NB4 (cell line): ENCODE data around the gene FAM83E.
A peak's percentile ranks its signal among the peaks of the same experiment; 100 is the strongest.

ENCODE experiments used
- DNase-seq: peaks from one replicate; pipeline ENCODE4 v3.0.0; 2010; ENCODE audit warnings: low read depth
- H3K4me3 ChIP-seq: one replicate; pipeline ENCODE4 v1.5.1; 2011; ENCODE audit warnings: mild to moderate bottlenecking, low read depth, low read length, moderate library complexity
- CTCF ChIP-seq: IDR thresholded peaks from one replicate; pipeline ENCODE4 v1.5.1; 2012; ENCODE audit warnings: low read depth, low read length
- MAX ChIP-seq: IDR thresholded peaks from 2 replicates; pipeline ENCODE4 v1.6.1; 2011; ENCODE audit warnings: low read depth, low read length
- MYC ChIP-seq: IDR thresholded peaks from 2 replicates; pipeline ENCODE4 v1.6.1; 2011; ENCODE audit warnings: low read depth, low read length
- POLR2A ChIP-seq: IDR thresholded peaks from 2 replicates; pipeline ENCODE4 v1.6.1; 2011; ENCODE audit warnings: mild to moderate bottlenecking; ENCODE audit not compliant: insufficient read length; ENCODE audit errors: extremely low read depth

FAM83E gene

GRCh38 chr19:48618278-48618915 lies 3.5 kb upstream of the FAM83E start:
- peak overlapping the region; percentile 68 for H3K4me3 ChIP-seq
- DNase-seq, result no peak
- no peak for TF ChIP-seq CTCF
- no peak for TF ChIP-seq POLR2A
- no peak for TF ChIP-seq MYC
- no peak for TF ChIP-seq MAX

- TF ChIP-seq POLR2A (no peak), CTCF (peak; percentile 1)
- no peak for DNase-seq
- H3K4me3 ChIP-seq, result peak overlapping the region; percentile 68
These were observed 2.5 kb upstream of the FAM83E start for GRCh38 chr19:48617146-48617937.

GRCh38 chr19:48616491-48617056 lies 1.7 kb upstream of the FAM83E start:
- DNase-seq, result no peak
- TF ChIP-seq CTCF, result no peak
- peak overlapping the region; percentile 68 for H3K4me3 ChIP-seq

- DNase-seq, result no peak
- TF ChIP-seq POLR2A (no peak), MAX (no peak), CTCF (no peak), MYC (no peak)
- H3K4me3 ChIP-seq, result peak overlapping the region; percentile 68
These were observed 1.2 kb upstream of the FAM83E start for GRCh38 chr19:48616041-48616436.

GRCh38 chr19:48615231-48616040 lies 560 bp upstream of the FAM83E start:
- TF ChIP-seq CTCF (no peak), MYC (no peak), MAX (no peak), POLR2A (no peak)
- DNase-seq, result no peak
- peak overlapping the region; percentile 68 for H3K4me3 ChIP-seq
